Lower leg skin (tissue), 4 donors: ENCODE measurements around the gene PDZD7. TPM values are rescaled to one million over a fixed set of nuclear protein-coding genes. Genes with fewer than 3 reads are reported as not detected.

ENCODE experiments used
- DNase-seq, 2 donors: peaks; one replicate each; pipeline ENCODE4 v3.0.0-alpha.2; 2019; ENCODE audit warnings: low spot score in 2 of 2
- H3K4me3 ChIP-seq: fragments of 200-600 bp; sonication (generic); 2 replicates; pipeline ENCODE4 v1.5.1; 2017; ENCODE audit warnings: mild to moderate bottlenecking, low read depth; ENCODE audit not compliant: poor library complexity, severe bottlenecking
- CTCF ChIP-seq, 3 donors: fragments of 450-650 bp; IDR thresholded peaks; one replicate each; pipeline ENCODE4 v1.5.1; 2016; ENCODE audit warnings: antibody characterized with exemption in 3 of 3, mild to moderate bottlenecking in 3 of 3, moderate library complexity in 2 of 3
- POLR2A ChIP-seq, 2 donors: fragments of 450-650 bp; IDR thresholded peaks; one replicate each; pipeline ENCODE4 v1.6.1; 2016 to 2017; ENCODE audit warnings: antibody characterized with exemption in 2 of 2, mild to moderate bottlenecking in 1 of 2, moderate library complexity in 1 of 2
- WGBS, 2 donors: methylation state at CpG; one replicate each; pipeline ENCODE4 v1.1.5; 2018; 5-methylcytosine and 5-hydroxymethylcytosine counted together
- intact Hi-C: fragments of 100-400 bp; cut with DNase I; formaldehyde crosslinking; loops from one replicate; pipeline ENCODE4 v1.15.0; 2023; ENCODE audit warnings: low total_unique reads
- total RNA-seq, 4 donors: library from RNA; depleted of rRNA; stranded (reverse); fragments of >200 nt; gene quantifications; one replicate each; pipeline ENCODE4 v1.1.0, GENCODE V29; 2016

Gene PDZD7
- total RNA-seq, 4 donors from 2014 or later = 1.5 to 9.0 (median 3.5) TPM

GRCh38 chr10:100989088-100989487, 41.8 kb downstream of the PDZD7 start:
- no peak for TF ChIP-seq POLR2A (IDR thresholded peaks at IDR 0.05)
- TF ChIP-seq CTCF (IDR thresholded peaks at IDR 0.05) = no peak
- no peak for DNase-seq
- intact Hi-C loops = no loop called here
- H3K4me3 ChIP-seq = no peak overlapping the region
- 92 to 93% methylated on average over 21 of the region's 21 CpGs for WGBS, 2 donors

GRCh38 chr10:100988166-100988565, 42.8 kb downstream of the PDZD7 start:
- no peak overlapping the region for H3K4me3 ChIP-seq
- no peak for TF ChIP-seq CTCF (IDR thresholded peaks at IDR 0.05)
- TF ChIP-seq POLR2A (IDR thresholded peaks at IDR 0.05) = no peak
- WGBS, 2 donors = 62 to 63% methylated on average over 5 to 8 of the region's 10 CpGs
- no peak for DNase-seq
- intact Hi-C loops = no loop called here

GRCh38 chr10:100987685-100988049, 43.3 kb downstream of the PDZD7 start:
- 1 to 3% methylated on average over 15 of the region's 15 CpGs for WGBS, 2 donors
- intact Hi-C loops = no loop called here
- H3K4me3 ChIP-seq = peak overlapping the region; percentile 76
- DNase-seq = no peak
- TF ChIP-seq CTCF (IDR thresholded peaks at IDR 0.05) (no peak), POLR2A (IDR thresholded peaks at IDR 0.05) (no peak)

GRCh38 chr10:100986952-100987684, 43.8 kb downstream of the PDZD7 start, which contains the start of the genes MRPL43 and TWNK:
Gene MRPL43, minus strand, starts transcription at chr10:100987497. Its CDS starts 54 bp downstream, at chr10:100987443.
Gene TWNK, plus strand, starts transcription at chr10:100987543. Its CDS starts 668 bp downstream, at chr10:100988211.
- 1% methylated on average over 44 to 70 of the region's 75 CpGs for WGBS, 2 donors
- intact Hi-C loops = no loop called here
- TF ChIP-seq POLR2A (IDR thresholded peaks at IDR 0.05) (no peak), CTCF (IDR thresholded peaks at IDR 0.05) (no peak)
- H3K4me3 ChIP-seq = peak within 1 kb of the TSS; percentile 76
- peak; percentile 77 to 96 for DNase-seq

GRCh38 chr10:100986623-100986951, 44.3 kb downstream of the PDZD7 start:
- TF ChIP-seq POLR2A (IDR thresholded peaks at IDR 0.05) (no peak), CTCF (IDR thresholded peaks at IDR 0.05) (no peak)
- DNase-seq = peak in 1 of 2 donors; percentile 83
- intact Hi-C loops = no loop called here
- WGBS, 2 donors = 18 to 25% methylated on average over 16 to 17 of the region's 17 CpGs
- peak overlapping the region; percentile 76 for H3K4me3 ChIP-seq

GRCh38 chr10:100985336-100985735, 45.6 kb downstream of the PDZD7 start:
- no peak overlapping the region for H3K4me3 ChIP-seq
- intact Hi-C loops = no loop called here
- TF ChIP-seq POLR2A (IDR thresholded peaks at IDR 0.05) (no peak), CTCF (IDR thresholded peaks at IDR 0.05) (no peak)
- DNase-seq = peak in 1 of 2 donors; percentile 58
- WGBS, 2 donors = 63 to 72% methylated on average over 5 of the region's 5 CpGs
